Frontal cortex (tissue), 4 donors: Measurements from ENCODE around the gene CERKL. TPM values are rescaled to one million over a fixed set of nuclear protein-coding genes. Genes with fewer than 3 reads are reported as not detected.

Source experiments
- DNase-seq, 2 donors: peaks; one replicate each; pipeline ENCODE4 v3.0.0; 2012; ENCODE audit warnings: low spot score in 2 of 2
- FAIRE-seq: peaks from 2 replicates; lab custom pipeline; 2012; peaks lifted over from hg19 to GRCh38; lab: Jason Lieb, UNC
- total RNA-seq: library from RNA; depleted of rRNA; stranded (reverse); fragments of >200 nt; gene quantifications from one replicate; pipeline ENCODE4 v1.2.3, GENCODE V29; 2014
- donor health status: control.
- donor health status: control.
- donor health status: control.

Gene CERKL
- total RNA-seq, 1 donor from 2014 or later, result 1.6 TPM

DNA sequence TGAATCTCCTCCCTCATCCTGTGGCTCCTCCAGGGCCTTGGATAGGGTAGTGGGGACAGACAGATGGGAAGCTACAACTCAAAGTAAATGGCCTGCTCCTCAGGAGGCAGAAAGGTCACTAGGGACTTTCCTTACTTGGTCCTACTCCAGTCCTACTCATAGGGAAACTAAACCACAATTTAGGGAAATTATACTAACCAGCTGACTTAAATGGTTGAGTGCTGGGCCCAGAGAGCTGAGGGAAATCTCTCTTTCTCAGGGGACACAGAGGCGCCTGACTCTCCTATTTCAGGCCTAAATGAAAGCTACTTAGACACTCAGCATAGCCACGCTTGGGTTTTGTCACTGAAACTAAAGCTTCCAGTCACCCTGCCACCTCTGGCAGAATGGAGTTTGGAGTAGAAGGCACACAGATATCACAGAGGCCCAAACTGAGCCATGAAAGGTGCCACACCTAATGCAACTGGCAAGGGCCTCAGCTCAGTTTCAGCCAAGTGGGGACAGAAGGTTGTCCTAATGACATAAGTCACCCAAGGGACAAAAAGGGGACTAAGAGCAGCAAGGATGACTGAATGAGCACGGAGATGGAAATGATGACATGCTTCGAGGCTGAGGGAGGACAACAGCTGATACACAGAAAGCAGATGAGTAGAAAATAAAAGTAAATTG is 24.0 kb downstream of the CERKL start:
- DNase-seq (no peak), FAIRE-seq (no peak)

DNA sequence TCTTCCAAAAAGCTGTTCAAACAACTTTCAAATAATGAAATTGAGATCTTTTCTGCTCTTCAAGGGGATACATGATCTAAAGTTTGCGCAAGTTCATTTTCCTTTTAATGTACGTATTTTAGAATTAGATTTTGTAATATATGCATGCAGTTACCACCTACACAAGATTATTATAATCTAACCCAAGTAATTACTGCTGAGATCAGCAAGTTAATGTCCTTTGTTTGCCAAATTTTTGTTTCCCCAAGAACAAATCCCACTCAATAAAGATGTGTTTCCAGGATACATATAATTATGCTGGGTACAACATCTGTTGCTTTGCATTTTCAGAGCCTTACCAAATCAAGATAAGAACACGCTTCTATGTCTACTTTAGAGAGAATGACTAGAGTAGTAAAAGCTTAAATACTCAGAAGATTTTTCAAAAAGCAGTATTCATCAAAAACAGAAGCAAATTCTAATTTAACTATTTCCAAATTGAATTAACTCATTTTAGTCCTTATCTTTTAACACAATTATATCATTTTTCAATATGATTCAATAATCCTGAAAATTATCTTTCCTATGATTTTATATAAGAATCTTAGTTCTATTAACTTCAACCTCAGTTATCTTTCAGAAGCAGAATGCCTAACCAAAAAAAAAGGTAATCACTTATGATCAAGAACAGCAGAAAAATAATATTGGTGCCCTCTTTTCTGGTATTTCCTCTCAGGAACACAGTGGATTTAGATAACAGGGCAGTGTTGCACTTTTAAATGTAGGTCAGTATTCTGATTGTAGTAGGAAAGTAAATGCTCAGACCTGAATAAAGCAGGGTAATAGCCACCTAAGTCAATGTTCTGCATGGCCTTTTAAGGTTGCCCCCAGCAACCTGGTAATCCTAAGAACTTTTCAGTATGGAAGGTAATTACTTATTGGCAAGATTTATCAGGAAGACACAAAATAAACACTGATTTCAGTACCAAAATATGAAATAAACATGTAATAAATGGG is 28.0 kb downstream of the CERKL start:
- no peak for DNase-seq
- no peak for FAIRE-seq

DNA sequence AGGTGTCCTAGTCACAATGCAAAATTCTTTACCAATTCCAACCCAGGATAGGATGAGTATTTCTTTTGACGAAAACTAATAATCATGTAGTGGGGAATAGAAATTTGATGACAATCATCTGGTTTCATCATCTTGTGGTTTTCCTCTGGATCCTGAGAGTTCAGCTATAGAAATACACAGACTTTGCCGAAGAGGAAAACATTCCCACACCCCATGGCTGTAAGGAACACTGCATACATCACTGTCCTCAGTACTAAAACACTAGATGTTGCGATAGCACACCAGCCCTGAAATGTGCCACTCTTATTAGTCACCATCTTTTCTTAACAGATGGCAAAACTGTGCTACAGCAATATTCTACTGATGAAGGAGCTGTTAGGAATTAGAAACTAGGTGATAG is 29.4 kb downstream of the CERKL start:
- FAIRE-seq (no peak), DNase-seq (no peak)

DNA sequence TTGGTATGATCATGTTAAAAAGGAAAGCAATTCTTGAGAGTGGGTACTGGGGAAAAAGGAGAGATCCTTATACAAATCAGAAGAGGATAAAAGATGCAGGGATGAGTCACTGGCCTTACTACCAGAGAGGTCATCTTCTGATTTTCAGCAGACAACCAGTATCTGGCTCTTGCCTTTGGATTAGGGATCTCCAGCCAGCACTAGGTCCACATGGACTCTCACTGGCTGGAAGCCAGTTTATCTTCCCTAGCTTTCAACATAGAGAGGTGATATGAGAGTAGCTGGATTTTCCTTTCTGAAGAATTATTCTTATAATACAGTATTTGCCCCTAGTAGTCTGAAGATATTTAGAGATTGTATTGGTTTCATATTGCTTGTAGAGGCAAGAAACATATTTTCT is 30.2 kb downstream of the CERKL start:
- DNase-seq (no peak), FAIRE-seq (no peak)

DNA sequence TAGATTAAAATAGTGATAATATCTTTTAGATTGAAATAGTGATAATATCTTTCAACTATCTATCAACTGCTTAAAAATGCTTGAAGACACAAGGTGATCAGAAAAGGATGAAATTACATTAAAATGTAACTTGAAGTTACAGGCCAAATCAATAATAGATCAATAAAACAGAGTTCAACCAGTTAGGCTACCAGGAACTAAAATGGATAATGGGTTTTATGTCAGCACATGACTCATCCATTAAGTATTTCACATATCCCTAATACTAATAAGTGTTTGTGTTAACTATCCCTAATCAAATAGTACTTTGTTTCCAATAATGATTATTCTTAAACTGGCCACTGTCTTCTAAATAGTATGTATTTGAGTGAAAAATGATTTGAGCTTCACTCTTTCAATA is 33.7 kb downstream of the CERKL start:
- FAIRE-seq (no peak), DNase-seq (no peak)

DNA sequence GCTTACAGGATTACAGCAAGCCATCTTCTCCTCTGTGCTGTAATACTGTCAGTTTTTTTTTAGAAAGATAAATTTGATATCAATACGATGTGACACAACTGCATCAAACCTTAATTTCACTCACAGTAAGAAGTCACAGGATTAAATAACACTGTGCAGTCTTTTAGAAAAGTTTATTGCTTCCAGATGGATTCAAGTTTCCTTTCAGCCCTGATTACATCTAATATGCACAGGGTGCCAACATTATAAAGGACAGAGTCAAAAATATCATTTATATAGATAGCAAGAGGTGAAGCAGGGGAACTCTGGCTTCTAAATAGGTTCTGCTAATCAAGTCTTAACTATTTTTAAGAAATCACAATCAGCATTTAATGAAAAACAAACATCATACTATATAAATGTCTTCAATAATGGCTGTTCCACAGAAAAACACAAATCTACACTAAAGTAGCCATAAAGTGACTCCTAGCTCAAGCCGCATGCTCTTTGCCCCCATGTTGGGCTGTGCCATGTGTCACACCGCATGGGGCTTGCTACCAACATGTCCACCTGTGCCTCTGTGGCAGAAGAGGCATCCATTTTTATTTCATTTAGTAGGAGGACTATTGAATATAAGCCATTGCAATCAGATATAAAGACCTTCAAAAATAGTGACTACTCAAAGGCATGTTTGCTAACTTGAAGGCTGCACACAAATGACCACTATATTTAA is 35.0 kb downstream of the CERKL start:
- DNase-seq, result no peak
- no peak for FAIRE-seq

DNA sequence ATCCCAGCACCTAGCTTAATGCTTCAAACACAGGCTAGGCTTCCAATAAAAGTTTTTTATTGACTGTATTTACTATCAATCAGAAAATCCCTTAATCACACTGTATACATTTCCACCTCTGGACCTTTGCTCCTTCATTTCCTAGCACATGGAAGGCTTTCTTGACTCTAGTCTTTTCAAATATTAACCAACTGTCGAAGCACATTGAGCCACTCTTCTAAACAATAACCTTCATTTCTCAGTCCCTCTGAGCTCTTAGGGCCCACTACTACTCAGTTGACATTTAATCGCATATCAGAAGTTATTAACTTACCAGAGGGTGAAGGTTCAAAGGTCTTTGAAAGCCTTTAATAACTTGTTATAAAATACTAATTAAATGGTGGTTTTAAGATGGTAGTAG is 37.4 kb downstream of the CERKL start:
- DNase-seq (no peak), FAIRE-seq (no peak)

DNA sequence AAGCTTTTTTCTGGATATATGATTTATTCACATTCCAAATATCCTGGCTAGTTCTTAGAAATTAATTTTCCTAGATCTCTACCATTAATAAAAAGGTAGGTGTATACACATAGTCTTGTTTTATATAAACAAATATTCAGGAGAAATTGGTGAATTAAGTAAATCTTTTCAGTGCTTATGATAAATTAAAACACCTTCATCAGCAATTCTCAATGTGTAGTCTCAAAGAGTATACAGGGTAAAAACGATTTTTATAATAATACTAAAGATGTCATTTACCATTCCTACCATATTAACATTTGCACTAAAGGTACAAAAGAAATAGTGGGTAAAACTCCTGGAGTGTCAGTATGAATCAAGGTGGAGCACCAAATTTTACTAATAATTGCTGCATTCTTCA is 40.2 kb downstream of the CERKL start:
- DNase-seq (no peak), FAIRE-seq (no peak)

DNA sequence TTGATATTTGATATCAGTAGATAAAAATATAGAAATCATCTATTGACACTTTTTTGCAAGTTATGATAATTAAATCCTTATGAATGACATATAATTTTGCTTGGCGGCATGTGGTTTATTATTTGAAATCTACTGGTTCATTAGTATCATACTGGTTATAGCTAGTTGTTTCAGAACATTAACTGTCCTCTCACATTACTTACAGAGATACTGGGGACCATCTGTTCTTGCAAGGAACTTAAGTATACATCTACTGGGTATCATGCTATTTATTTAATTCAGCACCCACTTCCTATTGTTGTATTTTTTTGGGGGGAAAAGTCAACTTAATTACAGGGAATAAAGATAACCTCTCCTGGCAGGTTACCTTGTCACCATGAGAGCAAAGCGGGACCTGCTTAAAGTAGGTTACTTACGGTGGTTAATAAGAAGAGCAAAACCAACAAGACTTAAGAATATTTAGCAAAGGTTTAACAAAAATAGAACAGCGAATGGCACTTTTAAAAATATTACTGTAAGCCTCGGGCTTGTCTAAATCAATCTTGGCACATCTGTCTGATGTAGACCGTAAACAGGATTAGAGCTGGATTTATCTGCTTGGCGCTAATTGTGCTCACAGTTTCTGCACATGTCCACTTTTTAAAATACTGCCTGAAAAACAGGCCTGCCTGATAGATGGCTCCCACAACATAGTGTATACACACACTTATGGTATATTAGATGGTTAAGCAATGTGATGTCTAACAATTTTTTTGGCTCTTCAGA is 41.8 kb downstream of the CERKL start:
- no peak for FAIRE-seq
- no peak for DNase-seq

DNA sequence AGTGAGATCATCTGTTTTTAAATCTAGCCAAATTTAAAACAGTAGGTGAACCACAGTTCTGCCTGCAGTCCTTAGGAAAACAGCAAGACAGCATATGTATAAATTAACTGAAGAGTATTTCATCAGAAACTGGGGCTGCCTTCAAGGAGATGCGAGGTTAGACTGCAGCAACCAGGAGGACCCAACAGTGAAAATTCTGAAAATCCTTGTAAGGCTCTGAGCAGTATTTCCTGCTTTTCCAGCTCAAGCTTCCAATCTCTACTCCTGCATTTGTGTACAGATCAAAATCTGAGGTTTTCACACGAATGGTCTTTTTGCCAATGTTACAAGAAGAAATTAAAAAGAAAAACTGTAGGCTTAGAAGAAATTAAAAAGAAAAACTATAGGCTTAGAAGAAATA is 43.7 kb downstream of the CERKL start:
- FAIRE-seq (no peak), DNase-seq (no peak)

DNA sequence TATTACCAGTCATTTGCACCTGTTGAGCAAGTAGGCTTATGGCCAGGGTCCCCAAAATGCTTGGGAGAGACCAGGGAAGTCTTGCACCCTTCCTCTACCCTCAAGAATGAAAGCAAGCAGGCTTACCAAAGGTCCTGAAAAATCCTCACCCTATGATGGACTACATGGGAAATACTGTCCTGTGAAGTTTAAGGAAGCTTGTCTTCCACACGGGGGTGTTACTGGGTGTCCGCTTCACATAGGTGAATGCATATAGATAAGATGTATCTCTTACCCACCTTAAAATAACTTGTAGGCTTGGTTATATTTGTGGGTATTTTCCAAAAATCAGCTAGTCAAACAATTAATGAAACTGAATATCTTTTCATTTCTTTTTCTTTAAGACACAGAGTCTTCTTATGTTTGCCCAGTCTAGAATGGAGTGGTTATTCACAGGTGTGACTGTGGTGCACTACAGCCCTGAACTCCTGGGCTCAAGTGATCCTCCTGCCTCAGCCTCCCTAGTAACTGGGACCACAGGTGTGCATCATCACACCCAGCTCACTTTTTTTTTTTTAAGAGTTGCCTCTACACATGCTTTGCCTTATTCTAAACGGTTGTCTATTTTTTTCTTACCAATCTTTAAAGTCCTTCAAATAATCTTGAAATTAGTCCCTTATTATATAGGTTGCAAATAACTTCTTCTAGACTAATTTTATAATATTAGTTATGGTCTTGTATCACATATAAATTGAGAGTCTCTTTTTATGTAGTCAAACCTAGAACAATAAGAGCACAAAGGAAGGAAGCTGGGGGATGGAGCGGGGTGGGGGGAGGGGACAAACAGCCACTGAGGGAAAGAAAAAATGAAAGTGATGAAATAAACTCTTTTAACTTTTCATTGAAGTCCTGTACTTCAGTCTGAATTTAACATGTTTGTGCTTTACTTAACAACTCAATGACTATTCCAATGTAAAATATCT is 49.0 kb downstream of the CERKL start:
- DNase-seq (no peak), FAIRE-seq (no peak)

DNA sequence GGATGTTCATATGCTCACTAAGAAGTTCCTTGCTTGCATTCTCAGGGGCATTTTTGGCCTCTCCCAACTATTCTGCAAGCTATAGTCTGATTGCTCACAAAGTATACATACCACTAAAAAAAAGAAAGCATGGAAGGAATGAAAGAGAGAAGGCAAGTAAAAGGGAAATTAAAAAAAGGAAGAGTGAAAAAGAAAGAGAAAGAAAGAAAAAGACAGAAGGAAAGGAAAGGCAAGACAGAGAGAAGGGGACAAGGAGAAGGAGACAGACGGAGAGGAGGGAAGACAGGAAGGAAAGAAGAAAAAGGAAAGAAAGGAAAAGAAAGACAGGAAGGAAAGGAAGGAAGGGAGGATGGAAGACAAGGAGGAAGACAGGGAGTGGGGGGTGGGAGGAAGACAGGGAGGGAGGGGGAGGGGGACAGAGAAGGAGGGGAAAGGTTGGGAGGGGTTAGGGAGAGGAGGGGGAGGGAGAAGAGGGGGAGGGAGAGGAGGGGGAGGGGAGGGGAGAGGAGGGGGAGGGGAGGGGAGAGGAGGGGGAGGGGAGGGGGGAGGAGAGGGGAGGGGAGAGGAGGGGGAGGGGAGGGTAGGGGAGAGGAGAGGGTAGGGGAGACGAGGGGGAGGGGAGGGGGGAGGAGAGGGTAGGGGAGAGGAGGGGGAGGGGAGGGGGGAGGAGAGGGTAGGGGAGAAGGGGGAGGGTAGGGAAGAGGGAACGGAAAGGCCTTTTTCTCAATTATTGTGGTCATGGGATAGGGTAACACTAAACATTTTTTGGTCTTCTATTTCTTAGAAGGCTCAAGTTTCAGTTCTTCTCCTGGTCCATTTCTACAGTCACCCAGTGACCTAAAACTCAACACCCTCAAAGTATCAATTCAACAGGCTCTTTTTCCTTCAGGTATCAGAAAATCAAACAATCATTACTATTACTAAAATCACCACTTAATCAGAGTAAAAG is 50.7 kb downstream of the CERKL start:
- no peak for FAIRE-seq
- DNase-seq, result no peak

DNA sequence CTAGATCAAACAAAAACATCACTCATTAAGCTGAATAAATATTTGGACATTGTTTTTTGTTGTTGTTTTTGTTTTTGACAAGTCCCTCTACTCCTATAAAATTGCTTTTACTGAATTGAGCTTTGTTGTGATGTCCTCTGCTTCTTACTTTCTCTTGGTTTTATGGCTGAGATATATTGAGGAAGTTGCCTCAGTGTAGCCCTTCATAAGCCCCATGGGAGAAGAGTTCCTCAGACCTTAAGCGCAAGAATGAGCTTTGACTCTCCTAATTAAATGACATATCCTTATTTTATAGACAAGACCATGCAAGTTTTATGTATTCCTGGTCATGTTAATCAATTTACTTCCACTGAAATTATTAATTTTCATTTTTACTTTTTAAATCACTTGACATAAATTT is 54.9 kb downstream of the CERKL start:
- DNase-seq (no peak), FAIRE-seq (no peak)

DNA sequence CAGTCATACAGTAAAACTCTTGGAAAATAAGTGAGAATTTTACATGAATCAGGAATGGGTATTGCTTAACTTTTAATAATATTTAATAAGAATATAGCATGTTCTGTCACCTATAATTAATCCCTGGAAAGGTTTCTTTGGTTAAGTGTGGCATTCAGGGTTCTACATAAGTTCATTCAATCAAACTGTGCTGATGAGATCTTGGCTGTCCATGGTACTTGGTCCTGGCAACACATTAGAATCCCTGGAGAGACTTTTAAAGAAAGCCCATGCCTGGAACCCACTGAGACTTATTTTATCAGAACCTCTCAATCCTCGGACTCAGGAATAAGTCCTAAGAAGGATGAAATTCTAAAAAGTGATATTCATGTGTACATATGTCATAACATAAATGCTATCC is 60.3 kb downstream of the CERKL start:
- no peak for DNase-seq
- FAIRE-seq, result no peak

DNA sequence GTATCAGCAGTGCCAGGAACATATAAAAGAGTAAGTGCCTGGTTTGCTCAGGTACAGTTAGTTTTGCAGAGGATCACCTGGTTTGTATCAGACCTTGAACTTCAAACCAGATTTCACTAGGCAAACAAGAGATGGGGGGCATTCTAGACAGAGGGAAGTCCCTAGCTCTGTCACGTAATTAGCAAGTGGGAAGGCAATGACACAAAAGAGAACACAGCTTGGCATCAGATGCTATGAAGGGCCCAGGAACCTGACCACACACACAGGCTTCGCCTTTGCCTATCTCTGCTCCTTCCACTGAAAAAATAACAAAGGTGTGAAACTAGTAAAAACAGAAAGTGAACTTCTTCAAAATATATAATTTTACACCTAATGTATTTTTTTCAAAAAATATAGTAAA is 62.6 kb downstream of the CERKL start:
- no peak for DNase-seq
- FAIRE-seq, result no peak

DNA sequence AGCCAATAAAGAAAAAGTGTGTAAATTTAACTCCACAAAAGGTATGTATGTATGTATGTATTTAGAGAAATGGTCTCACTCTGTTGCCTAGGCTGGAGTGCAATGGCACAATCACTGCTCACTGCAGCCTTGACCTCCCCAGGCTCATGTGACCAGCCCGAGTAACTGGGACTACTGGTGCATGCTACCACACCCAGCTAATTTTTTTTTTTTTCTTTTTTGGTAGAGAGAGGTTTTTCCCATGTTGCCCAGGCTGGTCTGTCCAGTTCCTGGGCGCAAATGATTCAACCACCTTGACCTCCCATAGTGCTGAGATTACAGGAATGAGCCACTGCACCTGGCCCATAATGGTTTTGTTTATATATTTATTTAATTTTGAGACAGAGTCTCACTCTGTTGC is 67.1 kb downstream of the CERKL start:
- FAIRE-seq (no peak), DNase-seq (no peak)

DNA sequence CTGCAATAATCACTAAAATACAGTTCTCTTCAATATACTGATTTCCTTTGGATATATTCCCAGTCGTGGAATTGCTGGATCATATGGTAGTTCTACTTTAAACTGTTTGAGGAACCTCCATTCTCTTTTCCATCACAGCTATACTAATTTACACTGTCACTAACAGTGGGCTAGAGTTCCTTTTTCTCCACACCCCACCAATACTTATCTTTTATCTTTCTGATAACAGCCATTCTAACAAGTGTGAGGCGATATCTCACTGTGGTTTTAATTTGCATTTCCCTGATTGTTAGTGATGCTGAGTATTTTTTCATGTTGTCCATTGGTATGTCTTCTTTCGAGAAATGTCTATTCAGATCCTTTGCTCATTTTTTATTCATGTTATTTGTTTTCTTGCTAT is 68.4 kb downstream of the CERKL start:
- DNase-seq (no peak), FAIRE-seq (no peak)

DNA sequence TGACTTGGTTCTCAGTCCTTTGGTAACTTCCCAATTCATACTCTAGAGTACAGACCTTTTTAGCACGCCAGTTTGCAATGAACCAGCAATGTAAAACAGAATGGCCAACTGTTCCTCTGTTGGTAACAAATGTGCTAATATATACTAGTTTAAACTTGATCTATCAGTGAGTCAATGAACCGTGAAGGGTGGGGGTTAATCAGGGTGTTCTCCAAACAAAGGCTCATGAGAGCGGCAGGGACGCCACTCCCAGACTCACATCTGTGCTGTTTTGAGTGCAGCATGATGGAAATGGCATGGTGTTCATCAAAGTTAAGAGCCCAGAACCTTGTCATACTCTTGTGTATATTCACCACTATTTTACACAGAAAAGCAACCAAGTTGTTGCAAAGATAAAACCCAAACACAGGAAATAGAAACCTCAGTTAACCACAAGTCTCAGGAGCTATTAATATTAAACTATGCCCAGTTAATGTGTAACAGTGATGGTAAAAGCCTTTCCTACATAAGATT is 70.3 kb downstream of the CERKL start:
- FAIRE-seq (no peak), DNase-seq (no peak)
